ENCODE measurements around the gene DUSP9. TPM values are rescaled to one million over a fixed set of nuclear protein-coding genes. Genes with fewer than 3 reads are reported as not detected.

The DUSP9 gene
- polyA plus RNA-seq, 1 donor from 2014 or later, result 0.94 TPM

DNA sequence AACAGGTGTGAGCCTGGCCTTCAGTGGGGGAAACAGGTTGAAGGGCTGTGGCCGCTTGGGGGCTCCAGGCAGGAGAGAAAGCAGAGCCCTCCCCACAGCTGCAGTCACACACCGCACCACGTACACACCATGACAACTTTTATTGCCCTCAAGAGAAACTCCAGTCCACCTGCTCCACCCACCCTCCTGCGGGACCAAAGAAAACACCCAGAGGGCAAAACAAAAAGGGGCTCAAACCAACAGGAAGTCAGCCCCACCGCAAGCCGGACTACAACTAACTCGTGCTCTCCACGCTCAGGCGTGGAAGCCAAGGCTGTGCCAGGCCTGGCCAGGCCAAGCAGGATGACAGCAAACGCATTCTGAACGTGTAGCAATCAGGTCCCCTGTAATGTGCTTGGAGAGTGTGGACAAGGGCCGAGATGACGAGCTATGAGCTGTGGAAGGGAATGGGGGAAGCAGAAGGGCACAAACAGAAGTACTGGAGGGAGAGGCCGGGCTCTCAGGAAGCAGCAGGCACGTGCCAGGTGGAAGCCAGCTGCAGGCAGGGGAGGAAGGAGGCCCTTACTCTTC, 53.5 kb downstream of the DUSP9 start:
- Histone ChIP-seq H3K9ac (ENCODE audit: low read length) (no peak overlapping the region), H3K9me3 (ENCODE audit: low read length) (no peaks in the 10 kb centered on the region), H3K9me2 (ENCODE audit: insufficient read depth, low read length) (no peaks in the 10 kb centered on the region), H3K27me3 (ENCODE audit: insufficient read depth, low read depth, low read length) (no peaks in the 10 kb centered on the region), H3K27ac (ENCODE audit: low read length) (no peak overlapping the region), H3K79me2 (replicated peaks; ENCODE audit: insufficient read depth, low read length) (no peaks in the 10 kb centered on the region), H3K4me2 (ENCODE audit: low read length) (no peak overlapping the region), H3K36me3 (ENCODE audit: insufficient read depth, low read length) (no peaks in the 10 kb centered on the region), H2AFZ (ENCODE audit: low read depth, low read length) (no peak overlapping the region), H3K4me3 (ENCODE audit: low read length) (no peak overlapping the region), H3F3A (ENCODE audit: insufficient read depth, low read length, poor library complexity, severe bottlenecking) (no peaks in the 10 kb centered on the region), H4K20me1 (ENCODE audit: insufficient read depth) (no peaks in the 10 kb centered on the region)
- TF ChIP-seq POLR2AphosphoS5 (IDR thresholded peaks at IDR 0.05), result no peak
- no peak for TF ChIP-seq SMC3 (conservative IDR thresholded peaks at IDR 0.05; ENCODE audit: poor library complexity)
- TF ChIP-seq, protein P1, sequence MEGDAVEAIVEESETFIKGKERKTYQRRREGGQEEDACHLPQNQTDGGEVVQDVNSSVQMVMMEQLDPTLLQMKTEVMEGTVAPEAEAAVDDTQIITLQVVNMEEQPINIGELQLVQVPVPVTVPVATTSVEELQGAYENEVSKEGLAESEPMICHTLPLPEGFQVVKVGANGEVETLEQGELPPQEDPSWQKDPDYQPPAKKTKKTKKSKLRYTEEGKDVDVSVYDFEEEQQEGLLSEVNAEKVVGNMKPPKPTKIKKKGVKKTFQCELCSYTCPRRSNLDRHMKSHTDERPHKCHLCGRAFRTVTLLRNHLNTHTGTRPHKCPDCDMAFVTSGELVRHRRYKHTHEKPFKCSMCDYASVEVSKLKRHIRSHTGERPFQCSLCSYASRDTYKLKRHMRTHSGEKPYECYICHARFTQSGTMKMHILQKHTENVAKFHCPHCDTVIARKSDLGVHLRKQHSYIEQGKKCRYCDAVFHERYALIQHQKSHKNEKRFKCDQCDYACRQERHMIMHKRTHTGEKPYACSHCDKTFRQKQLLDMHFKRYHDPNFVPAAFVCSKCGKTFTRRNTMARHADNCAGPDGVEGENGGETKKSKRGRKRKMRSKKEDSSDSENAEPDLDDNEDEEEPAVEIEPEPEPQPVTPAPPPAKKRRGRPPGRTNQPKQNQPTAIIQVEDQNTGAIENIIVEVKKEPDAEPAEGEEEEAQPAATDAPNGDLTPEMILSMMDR (IDR thresholded peaks at IDR 0.05; ENCODE audit: poor library complexity, severe bottlenecking), result no peak
- no peak for TF ChIP-seq EZH2 (IDR thresholded peaks at IDR 0.05; ENCODE audit: borderline replicate concordance, insufficient read depth, low read length, poor library complexity, severe bottlenecking)
- TF ChIP-seq TAF1 (IDR thresholded peaks at IDR 0.05; ENCODE audit: low read depth), result no peak
- TF ChIP-seq RAD21 (conservative IDR thresholded peaks at IDR 0.05), result no peak
- TF ChIP-seq, protein P2, sequence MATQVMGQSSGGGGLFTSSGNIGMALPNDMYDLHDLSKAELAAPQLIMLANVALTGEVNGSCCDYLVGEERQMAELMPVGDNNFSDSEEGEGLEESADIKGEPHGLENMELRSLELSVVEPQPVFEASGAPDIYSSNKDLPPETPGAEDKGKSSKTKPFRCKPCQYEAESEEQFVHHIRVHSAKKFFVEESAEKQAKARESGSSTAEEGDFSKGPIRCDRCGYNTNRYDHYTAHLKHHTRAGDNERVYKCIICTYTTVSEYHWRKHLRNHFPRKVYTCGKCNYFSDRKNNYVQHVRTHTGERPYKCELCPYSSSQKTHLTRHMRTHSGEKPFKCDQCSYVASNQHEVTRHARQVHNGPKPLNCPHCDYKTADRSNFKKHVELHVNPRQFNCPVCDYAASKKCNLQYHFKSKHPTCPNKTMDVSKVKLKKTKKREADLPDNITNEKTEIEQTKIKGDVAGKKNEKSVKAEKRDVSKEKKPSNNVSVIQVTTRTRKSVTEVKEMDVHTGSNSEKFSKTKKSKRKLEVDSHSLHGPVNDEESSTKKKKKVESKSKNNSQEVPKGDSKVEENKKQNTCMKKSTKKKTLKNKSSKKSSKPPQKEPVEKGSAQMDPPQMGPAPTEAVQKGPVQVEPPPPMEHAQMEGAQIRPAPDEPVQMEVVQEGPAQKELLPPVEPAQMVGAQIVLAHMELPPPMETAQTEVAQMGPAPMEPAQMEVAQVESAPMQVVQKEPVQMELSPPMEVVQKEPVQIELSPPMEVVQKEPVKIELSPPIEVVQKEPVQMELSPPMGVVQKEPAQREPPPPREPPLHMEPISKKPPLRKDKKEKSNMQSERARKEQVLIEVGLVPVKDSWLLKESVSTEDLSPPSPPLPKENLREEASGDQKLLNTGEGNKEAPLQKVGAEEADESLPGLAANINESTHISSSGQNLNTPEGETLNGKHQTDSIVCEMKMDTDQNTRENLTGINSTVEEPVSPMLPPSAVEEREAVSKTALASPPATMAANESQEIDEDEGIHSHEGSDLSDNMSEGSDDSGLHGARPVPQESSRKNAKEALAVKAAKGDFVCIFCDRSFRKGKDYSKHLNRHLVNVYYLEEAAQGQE (IDR thresholded peaks at IDR 0.05; ENCODE audit: borderline replicate concordance), result no peak
- TF ChIP-seq MXI1 (conservative IDR thresholded peaks at IDR 0.05; ENCODE audit: poor library complexity, severe bottlenecking), result no peak

Small RNA genes lying within 50 kb of the gene (small RNA-seq; reads per million reads assigned to genes)
- 0 to 1.0 (median 0.06) reads per million in 3 experiments for gene RN7SL687P

Other genes starting within 250 kb of the DUSP9 start
- gene PNMA6E, start 245.9 kb upstream of the DUSP9 start, polyA plus RNA-seq, result not detected in 2 replicates
- gene ZFP92, start 235.7 kb upstream of the DUSP9 start, polyA plus RNA-seq, result 0.06 TPM in 1 of 2 replicates, not detected in the other
- not detected in 2 replicates for gene TREX2, start 201.1 kb upstream of the DUSP9 start, polyA plus RNA-seq
- 27.7 and 32.5 TPM in 2 replicates for gene HAUS7, start 176.6 kb upstream of the DUSP9 start, polyA plus RNA-seq
- gene BGN, start 152.2 kb upstream of the DUSP9 start, polyA plus RNA-seq, result not detected in 2 replicates
- 4.4 and 5.3 TPM in 2 replicates for gene ATP2B3, start 129.6 kb upstream of the DUSP9 start, polyA plus RNA-seq
- gene CCNQ, start 48.1 kb upstream of the DUSP9 start, polyA plus RNA-seq, result 61.2 and 70.7 TPM in 2 replicates
- 9.5 and 15.0 TPM in 2 replicates for gene PNCK, start 26.6 kb downstream of the DUSP9 start, polyA plus RNA-seq
- gene SLC6A8, start 40.7 kb downstream of the DUSP9 start, polyA plus RNA-seq, result 36.4 and 62.4 TPM in 2 replicates
- gene BCAP31, start 77.2 kb downstream of the DUSP9 start, polyA plus RNA-seq, result 154 and 182 TPM in 2 replicates
- gene ABCD1, start 77.7 kb downstream of the DUSP9 start, polyA plus RNA-seq, result 3.2 and 3.6 TPM in 2 replicates
- gene PLXNB3, start 117.0 kb downstream of the DUSP9 start, polyA plus RNA-seq, result 0.48 and 0.76 TPM in 2 replicates
- gene SRPK3, start 133.8 kb downstream of the DUSP9 start, polyA plus RNA-seq, result not detected in 2 replicates
- gene IDH3G, start 147.2 kb downstream of the DUSP9 start, polyA plus RNA-seq, result 64.7 and 72.7 TPM in 2 replicates
- 186 and 192 TPM in 2 replicates for gene SSR4, start 147.5 kb downstream of the DUSP9 start, polyA plus RNA-seq
- 343 and 389 TPM in 2 replicates for gene PDZD4, start 183.3 kb downstream of the DUSP9 start, polyA plus RNA-seq
- gene L1CAM, start 239.0 kb downstream of the DUSP9 start, polyA plus RNA-seq, result 88.0 and 119 TPM in 2 replicates

Measured in neural cell (in vitro differentiated cells).